ENCODE data around the gene FCRL4. TPM values are rescaled to one million over a fixed set of nuclear protein-coding genes. Genes with fewer than 3 reads are reported as not detected.

FCRL4 gene
- total RNA-seq, 3 donors from 2014 or later (not counting 1 experiment from before 2014, with no cell fraction given), result not detected

- 17% methylated on average over 2 of the region's 2 CpGs for WGBS (ENCODE audit: insufficient coverage)
- Histone ChIP-seq H3K27me3 (ENCODE audit: control insufficient read depth, insufficient read depth, low read length) (no peaks in the 10 kb centered on the region), H3K4me1 (ENCODE audit: control insufficient read depth, insufficient read depth, low read length) (no peaks in the 10 kb centered on the region), H3K27ac (ENCODE audit: low read length) (no peak overlapping the region), H3K36me3 (ENCODE audit: control insufficient read depth, insufficient read depth, low read length) (no peaks in the 10 kb centered on the region), H3K4me3 (ENCODE audit: low read length) (no peak overlapping the region), H3K9me3 (ENCODE audit: control insufficient read depth, insufficient read depth, low read length) (no peaks in the 10 kb centered on the region)
- ATAC-seq (no peak), DNase-seq (no peak)
- peaks cover 17 to 74% of the 10 kb centered on the region in 2 donors for H3K27me3 Mint-ChIP-seq (ENCODE audit: low read depth in 2 of 2)
- no peak overlapping the region for H3K4me3 Mint-ChIP-seq
- H3K4me1 Mint-ChIP-seq, result no peaks in the 10 kb centered on the region
- no peak for TF ChIP-seq CTCF (IDR thresholded peaks at IDR 0.05)
- no peaks in the 10 kb centered on the region for H3K36me3 Mint-ChIP-seq
- H3K9me3 Mint-ChIP-seq, result no peaks in the 10 kb centered on the region
- H3K27ac Mint-ChIP-seq, result no peak overlapping the region
- intact Hi-C loops (cut with micrococcal nuclease), result no loop called here
Observed at GRCh38 chr1:157540160-157540748, 57.6 kb downstream of the FCRL4 start.

GRCh38 chr1:157539568-157539967, 58.3 kb downstream of the FCRL4 start:
- Histone ChIP-seq H3K9me3 (ENCODE audit: control insufficient read depth, insufficient read depth, low read length) (no peaks in the 10 kb centered on the region), H3K27ac (ENCODE audit: low read length) (no peak overlapping the region), H3K27me3 (ENCODE audit: control insufficient read depth, insufficient read depth, low read length) (no peaks in the 10 kb centered on the region), H3K4me3 (ENCODE audit: low read length) (no peak overlapping the region), H3K36me3 (ENCODE audit: control insufficient read depth, insufficient read depth, low read length) (no peaks in the 10 kb centered on the region), H3K4me1 (ENCODE audit: control insufficient read depth, insufficient read depth, low read length) (no peaks in the 10 kb centered on the region)
- no peak overlapping the region for H3K4me3 Mint-ChIP-seq
- no peaks in the 10 kb centered on the region for H3K4me1 Mint-ChIP-seq
- H3K36me3 Mint-ChIP-seq, result no peaks in the 10 kb centered on the region
- intact Hi-C loops (cut with micrococcal nuclease), result no loop called here
- peaks cover 20 to 74% of the 10 kb centered on the region in 2 donors for H3K27me3 Mint-ChIP-seq (ENCODE audit: low read depth in 2 of 2)
- TF ChIP-seq CTCF (IDR thresholded peaks at IDR 0.05), result no peak
- DNase-seq, result no peak
- no peak for ATAC-seq
- H3K27ac Mint-ChIP-seq, result no peak overlapping the region
- H3K9me3 Mint-ChIP-seq, result no peaks in the 10 kb centered on the region

GRCh38 chr1:157532569-157532968, 65.3 kb downstream of the FCRL4 start:
- Mint-ChIP-seq H3K4me1 (no peaks in the 10 kb centered on the region), H3K9me3 (no peaks in the 10 kb centered on the region), H3K27me3 (ENCODE audit: low read depth in 2 of 2) (peaks cover 32 to 58% of the 10 kb centered on the region in 2 donors), H3K27ac (no peak overlapping the region), H3K36me3 (no peaks in the 10 kb centered on the region), H3K4me3 (no peak overlapping the region)
- Histone ChIP-seq H3K4me3 (ENCODE audit: low read length) (no peak overlapping the region), H3K27me3 (ENCODE audit: control insufficient read depth, insufficient read depth, low read length) (no peaks in the 10 kb centered on the region), H3K9me3 (ENCODE audit: control insufficient read depth, insufficient read depth, low read length) (no peaks in the 10 kb centered on the region), H3K36me3 (ENCODE audit: control insufficient read depth, insufficient read depth, low read length) (no peaks in the 10 kb centered on the region), H3K4me1 (ENCODE audit: control insufficient read depth, insufficient read depth, low read length) (no peaks in the 10 kb centered on the region), H3K27ac (ENCODE audit: low read length) (no peak overlapping the region)
- ATAC-seq, result no peak
- no peak for TF ChIP-seq CTCF (IDR thresholded peaks at IDR 0.05)
- no peak for DNase-seq
- intact Hi-C loops (cut with micrococcal nuclease), result no loop called here
- 83% methylated on average over 3 of the region's 3 CpGs for WGBS (ENCODE audit: insufficient coverage)
